Sigmoid colon (tissue), 7 donors: Measurements from ENCODE around the gene UCHL1. TPM values are rescaled to one million over a fixed set of nuclear protein-coding genes. Genes with fewer than 3 reads are reported as not detected.

Experiments
- DNase-seq: peaks from one replicate; pipeline ENCODE4 v3.0.0-alpha.2; 2019
- H3K27ac ChIP-seq, 4 donors: fragments of 200-600 bp; sonication (generic); one replicate each; pipeline ENCODE4 v1.5.1; 2016 to 2019; ENCODE audit warnings: mild to moderate bottlenecking in 1 of 4
- H3K27me3 ChIP-seq, 3 donors: fragments of 200-600 bp; sonication (generic); one replicate each; pipeline ENCODE4 v1.5.1; 2019; ENCODE audit warnings: mild to moderate bottlenecking in 1 of 3
- H3K36me3 ChIP-seq, 4 donors: fragments of 200-600 bp; sonication (generic); one replicate each; pipeline ENCODE4 v1.5.1; 2016 to 2019
- H3K4me1 ChIP-seq, 4 donors: fragments of 200-600 bp; sonication (generic); one replicate each; pipeline ENCODE4 v1.5.1; 2017 to 2019
- H3K4me3 ChIP-seq, 4 donors: fragments of 200-600 bp; sonication (generic); one replicate each; pipeline ENCODE4 v1.5.1; 2017 to 2019; ENCODE audit warnings: mild to moderate bottlenecking in 2 of 4, moderate library complexity in 1 of 4
- H3K9me3 ChIP-seq, 4 donors: fragments of 200-600 bp in 3 of 4; sonication (generic) in 3 of 4; one replicate each; pipeline versions ENCODE4 v1.5.1 to v1.6.1; 2013 to 2019
- EP300 ChIP-seq, 4 donors: sonication (generic); formaldehyde crosslinking; IDR thresholded peaks; one replicate each; pipeline ENCODE4 v1.6.1; 2017; ENCODE audit warnings: antibody characterized with exemption in 4 of 4
- POLR2A ChIP-seq, 2 donors: fragments of 450-650 bp; IDR thresholded peaks; one replicate each; pipeline ENCODE4 v1.6.1; 2016; ENCODE audit warnings: antibody characterized with exemption in 2 of 2, mild to moderate bottlenecking in 2 of 2, moderate library complexity in 2 of 2
- POLR2AphosphoS5 ChIP-seq, 4 donors: sonication (generic); formaldehyde crosslinking; IDR thresholded peaks; one replicate each; pipeline ENCODE4 v1.6.1; 2017; ENCODE audit warnings: antibody characterized with exemption in 4 of 4
- WGBS, 2 donors: extraction: QIAGEN DNeasy Blood & Tissue Kit; methylation state at CpG; one replicate each; pipeline ENCODE4 v1.1.7; 2013; 5-methylcytosine and 5-hydroxymethylcytosine counted together
- intact Hi-C: fragments of 100-400 bp; cut with DNase I; formaldehyde crosslinking; loops from one replicate; pipeline ENCODE4 v1.15.1; 2023
- polyA plus RNA-seq, 3 donors: library from polyadenylated mRNA; stranded (reverse); fragments of 200-250 nt; gene quantifications; one replicate each; pipeline ENCODE4 v1.2.3, GENCODE V29; 2013
- total RNA-seq, 4 donors: library from RNA; depleted of rRNA; stranded (reverse); fragments of >200 nt; gene quantifications; one replicate each; pipeline ENCODE4 v1.1.0, GENCODE V29; 2016
- TF ChIP-seq, protein P1 (sequence below), 4 experiments: fragments of 450-650 bp in 3 of 4; fragments of 200-600 bp in 1 of 4; IDR thresholded peaks; one replicate each; pipeline ENCODE4 v1.5.1; 2016 to 2019; ENCODE audit warnings: antibody characterized with exemption in 4 of 4, mild to moderate bottlenecking in 3 of 4, moderate library complexity in 2 of 4
- donor health status: healthy with polysubstance abuse.
- donor health status: Bipolar disorder and iron deficiency.
- donor health status: healthy.

UCHL1 gene
- total and polyA plus RNA-seq, 7 donors: 11.4 to 247 (median 108) TPM; not detected in 1

DNA sequence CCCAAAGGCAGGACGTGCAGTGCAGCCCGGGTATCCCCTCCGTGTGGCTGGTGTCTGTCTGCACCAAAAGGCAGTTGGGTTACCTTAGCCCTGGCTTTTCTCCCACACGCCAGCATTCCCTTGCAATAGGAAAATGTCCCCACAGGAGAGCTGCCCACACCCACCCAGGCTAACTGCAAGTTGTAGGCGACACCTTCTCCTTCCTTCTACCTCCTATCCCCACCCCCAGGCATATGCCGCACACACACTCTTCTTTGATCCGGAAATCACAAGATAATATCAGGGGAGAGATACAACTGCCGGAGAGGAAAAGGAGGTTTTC, 41.9 kb upstream of the UCHL1 start:
- peak overlapping the region in 3 of 4 donors; percentile 65 to 98 (median 97) for H3K4me3 ChIP-seq
- no peaks in the 10 kb centered on the region for H3K36me3 ChIP-seq
- TF ChIP-seq EP300 (IDR thresholded peaks at IDR 0.05) (no peak), POLR2A (IDR thresholded peaks at IDR 0.05) (no peak), POLR2AphosphoS5 (IDR thresholded peaks at IDR 0.05) (no peak)
- TF ChIP-seq, protein P1, sequence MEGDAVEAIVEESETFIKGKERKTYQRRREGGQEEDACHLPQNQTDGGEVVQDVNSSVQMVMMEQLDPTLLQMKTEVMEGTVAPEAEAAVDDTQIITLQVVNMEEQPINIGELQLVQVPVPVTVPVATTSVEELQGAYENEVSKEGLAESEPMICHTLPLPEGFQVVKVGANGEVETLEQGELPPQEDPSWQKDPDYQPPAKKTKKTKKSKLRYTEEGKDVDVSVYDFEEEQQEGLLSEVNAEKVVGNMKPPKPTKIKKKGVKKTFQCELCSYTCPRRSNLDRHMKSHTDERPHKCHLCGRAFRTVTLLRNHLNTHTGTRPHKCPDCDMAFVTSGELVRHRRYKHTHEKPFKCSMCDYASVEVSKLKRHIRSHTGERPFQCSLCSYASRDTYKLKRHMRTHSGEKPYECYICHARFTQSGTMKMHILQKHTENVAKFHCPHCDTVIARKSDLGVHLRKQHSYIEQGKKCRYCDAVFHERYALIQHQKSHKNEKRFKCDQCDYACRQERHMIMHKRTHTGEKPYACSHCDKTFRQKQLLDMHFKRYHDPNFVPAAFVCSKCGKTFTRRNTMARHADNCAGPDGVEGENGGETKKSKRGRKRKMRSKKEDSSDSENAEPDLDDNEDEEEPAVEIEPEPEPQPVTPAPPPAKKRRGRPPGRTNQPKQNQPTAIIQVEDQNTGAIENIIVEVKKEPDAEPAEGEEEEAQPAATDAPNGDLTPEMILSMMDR (IDR thresholded peaks at IDR 0.05): no peak
- no peaks in the 10 kb centered on the region for H3K27me3 ChIP-seq
- intact Hi-C loops: loop anchor here (1.0 to 10.0 kb wide), 4 partner anchors 72 to 1160 kb away; partner anchors contain the start of gene N4BP2
- 10 to 22% methylated on average over 8 of the region's 8 CpGs for WGBS, 2 donors
- no peaks in the 10 kb centered on the region for H3K9me3 ChIP-seq
- peaks cover 0 to 27% (median 20%) of the 10 kb centered on the region in 4 donors for H3K4me1 ChIP-seq
- DNase-seq: no peak
- peak overlapping the region; percentile 87 to 90 (median 89) for H3K27ac ChIP-seq

DNA sequence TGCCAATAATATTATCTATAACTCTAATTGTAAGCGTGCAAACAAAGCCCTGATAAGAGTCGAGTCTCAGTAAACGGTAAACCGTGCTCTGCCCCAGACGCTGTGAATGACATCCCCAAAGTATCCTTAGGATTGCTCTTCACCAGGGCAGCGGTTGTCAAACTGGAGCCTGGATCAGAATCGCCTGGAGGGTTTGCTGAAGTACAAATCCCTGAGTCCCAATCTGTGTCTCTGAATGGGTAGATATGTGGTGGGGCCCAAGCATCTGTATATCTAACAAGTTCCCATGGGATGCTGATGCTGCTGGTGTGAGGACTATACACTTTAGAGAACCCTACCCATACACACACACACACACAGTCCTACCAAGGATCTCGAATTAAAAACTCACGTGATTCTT, 41.6 kb upstream of the UCHL1 start:
- Histone ChIP-seq H3K4me3 (no peak overlapping the region), H3K36me3 (no peaks in the 10 kb centered on the region), H3K27me3 (no peaks in the 10 kb centered on the region), H3K4me1 (peaks cover 0 to 27% (median 20%) of the 10 kb centered on the region in 4 donors), H3K9me3 (no peaks in the 10 kb centered on the region), H3K27ac (peak overlapping the region; percentile 87 to 90 (median 89))
- DNase-seq: no peak
- intact Hi-C loops: loop anchor here (10.0 kb wide), 1 partner anchor 1160 kb away; the partner anchor contains the start of gene N4BP2
- TF ChIP-seq POLR2A (IDR thresholded peaks at IDR 0.05) (no peak), POLR2AphosphoS5 (IDR thresholded peaks at IDR 0.05) (no peak), EP300 (IDR thresholded peaks at IDR 0.05) (no peak)
- TF ChIP-seq, protein P1 (IDR thresholded peaks at IDR 0.05): no peak
- 40 to 48% methylated on average over 9 of the region's 9 CpGs for WGBS, 2 donors

DNA sequence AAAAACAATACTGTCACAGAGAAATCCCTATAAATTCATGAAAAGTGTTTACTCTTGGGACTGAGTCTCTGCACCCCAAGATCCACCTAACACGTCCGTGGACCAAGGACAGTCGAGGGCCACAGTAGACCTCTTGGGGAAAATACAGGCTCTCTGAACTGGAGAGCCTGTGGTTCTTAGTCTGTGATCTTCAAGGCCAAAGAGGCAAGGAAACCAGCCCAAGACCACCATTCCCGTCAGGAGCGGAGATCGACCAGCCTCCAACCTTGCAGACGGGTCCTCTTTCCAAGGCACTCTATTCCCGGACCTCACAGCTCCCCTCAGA, 40.8 kb upstream of the UCHL1 start:
- Histone ChIP-seq H3K36me3 (no peaks in the 10 kb centered on the region), H3K4me3 (peak overlapping the region; percentile 52 to 69 (median 62)), H3K9me3 (no peaks in the 10 kb centered on the region), H3K27ac (peak overlapping the region; percentile 80 to 90 (median 89)), H3K27me3 (no peaks in the 10 kb centered on the region), H3K4me1 (peaks cover 0 to 27% (median 20%) of the 10 kb centered on the region in 4 donors)
- no peak for DNase-seq
- intact Hi-C loops: loop anchor here (10.0 kb wide), 1 partner anchor 1161 kb away; the partner anchor contains the start of gene N4BP2
- TF ChIP-seq EP300 (IDR thresholded peaks at IDR 0.05): no peak
- no peak for TF ChIP-seq POLR2AphosphoS5 (IDR thresholded peaks at IDR 0.05)
- no peak for TF ChIP-seq POLR2A (IDR thresholded peaks at IDR 0.05)
- TF ChIP-seq, protein P1 (IDR thresholded peaks at IDR 0.05): no peak
- WGBS, 2 donors: 10 to 23% methylated on average over 8 of the region's 8 CpGs

DNA sequence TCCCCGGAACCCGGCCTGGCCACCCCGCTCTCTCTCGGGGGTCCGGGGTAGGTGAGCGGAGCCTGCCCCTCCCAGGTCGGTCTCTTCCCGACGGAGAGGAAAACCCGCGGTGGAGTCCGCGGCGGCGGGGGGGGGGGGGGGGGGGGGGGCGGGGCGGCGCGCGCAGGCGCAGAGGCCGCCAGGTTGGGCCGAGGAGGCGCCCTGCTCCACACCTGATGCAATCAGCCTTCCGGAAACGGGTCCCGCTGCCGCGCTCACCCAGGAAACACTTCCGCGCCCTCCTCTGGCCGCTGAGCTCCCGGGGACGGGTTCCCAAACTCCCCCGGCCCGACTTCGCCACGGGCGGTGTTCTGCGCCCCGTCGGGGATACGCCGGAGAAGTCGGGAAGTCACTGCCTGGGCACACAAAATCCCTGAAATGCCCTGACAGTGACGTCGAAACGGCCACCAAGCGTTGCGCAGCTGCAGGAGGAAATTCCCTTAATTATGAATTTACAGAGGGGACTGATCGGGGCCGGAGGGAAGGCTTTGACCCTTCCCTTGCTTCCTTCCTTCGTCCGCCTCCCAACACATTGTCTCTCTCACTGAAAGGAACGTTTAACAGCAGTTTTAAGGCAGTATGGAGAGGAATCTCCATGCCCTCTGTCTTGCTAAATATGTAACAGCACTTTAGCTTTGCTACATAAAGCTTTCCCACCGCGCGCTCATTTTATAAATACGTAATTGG, 40.3 kb upstream of the UCHL1 start:
- H3K4me1 ChIP-seq: peaks cover 0 to 27% (median 20%) of the 10 kb centered on the region in 4 donors
- intact Hi-C loops: loop anchor here (10.0 kb wide), 1 partner anchor 1162 kb away; the partner anchor contains the start of gene N4BP2
- DNase-seq: peak; percentile 89
- H3K27ac ChIP-seq: peak overlapping the region; percentile 80 to 90 (median 89)
- no peaks in the 10 kb centered on the region for H3K36me3 ChIP-seq
- H3K4me3 ChIP-seq: peak overlapping the region; percentile 52 to 69 (median 62)
- H3K27me3 ChIP-seq: no peaks in the 10 kb centered on the region
- WGBS, 2 donors: 1 to 2% methylated on average over 58 to 59 of the region's 59 CpGs
- TF ChIP-seq POLR2A (IDR thresholded peaks at IDR 0.05): peak in 1 of 2 donors; percentile 41
- TF ChIP-seq EP300 (IDR thresholded peaks at IDR 0.05): no peak
- peak; percentile 40 to 58 (median 50) for TF ChIP-seq POLR2AphosphoS5 (IDR thresholded peaks at IDR 0.05)
- TF ChIP-seq, protein P1 (IDR thresholded peaks at IDR 0.05): peak in 1 of 4 experiments; percentile 34
- H3K9me3 ChIP-seq: no peaks in the 10 kb centered on the region
